Fibroblast of lung (primary cell): Measurements from ENCODE around the gene CPT1A.

Experiments
- EZH2 ChIP-seq: IDR thresholded peaks from 2 replicates; pipeline ENCODE4 v1.5.1; 2012; ENCODE audit warnings: low read length, control low read depth, mild to moderate bottlenecking; ENCODE audit errors: missing control alignments
- TF ChIP-seq, protein P1 (sequence below), 2 donors: IDR thresholded peaks in 1 of 2; conservative IDR thresholded peaks in 1 of 2; 1 replicate in 1 of 2; 2 replicates in 1 of 2; pipeline ENCODE4 v1.5.1; 2011 to 2012; ENCODE audit warnings: low read length in 2 of 2, control low read depth in 1 of 2, inconsistent platforms in 1 of 2, low read depth in 1 of 2, mild to moderate bottlenecking in 1 of 2

GRCh38 chr11:68854273-68854958 is 12.7 kb upstream of the CPT1A start:
- TF ChIP-seq, protein P1, sequence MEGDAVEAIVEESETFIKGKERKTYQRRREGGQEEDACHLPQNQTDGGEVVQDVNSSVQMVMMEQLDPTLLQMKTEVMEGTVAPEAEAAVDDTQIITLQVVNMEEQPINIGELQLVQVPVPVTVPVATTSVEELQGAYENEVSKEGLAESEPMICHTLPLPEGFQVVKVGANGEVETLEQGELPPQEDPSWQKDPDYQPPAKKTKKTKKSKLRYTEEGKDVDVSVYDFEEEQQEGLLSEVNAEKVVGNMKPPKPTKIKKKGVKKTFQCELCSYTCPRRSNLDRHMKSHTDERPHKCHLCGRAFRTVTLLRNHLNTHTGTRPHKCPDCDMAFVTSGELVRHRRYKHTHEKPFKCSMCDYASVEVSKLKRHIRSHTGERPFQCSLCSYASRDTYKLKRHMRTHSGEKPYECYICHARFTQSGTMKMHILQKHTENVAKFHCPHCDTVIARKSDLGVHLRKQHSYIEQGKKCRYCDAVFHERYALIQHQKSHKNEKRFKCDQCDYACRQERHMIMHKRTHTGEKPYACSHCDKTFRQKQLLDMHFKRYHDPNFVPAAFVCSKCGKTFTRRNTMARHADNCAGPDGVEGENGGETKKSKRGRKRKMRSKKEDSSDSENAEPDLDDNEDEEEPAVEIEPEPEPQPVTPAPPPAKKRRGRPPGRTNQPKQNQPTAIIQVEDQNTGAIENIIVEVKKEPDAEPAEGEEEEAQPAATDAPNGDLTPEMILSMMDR (conservative IDR thresholded peaks at IDR 0.05 in 1 of 2, IDR thresholded peaks at IDR 0.05 in 1 of 2; ENCODE audit: low read depth in 1 of 2, low read length in 2 of 2), result no peak
- TF ChIP-seq EZH2, result peak; percentile 73
